Left renal cortex interstitium (tissue), 4 donors: ENCODE measurements around the gene BACH1. TPM values are rescaled to one million over a fixed set of nuclear protein-coding genes. Genes with fewer than 3 reads are reported as not detected.
"Not testable (repeated sequence)": the region's sequence is repeated elsewhere in the genome, so short reads cannot be mapped to it uniquely, and the experiment has no call there.

Source experiments
- DNase-seq, 4 donors: peaks; one replicate each; pipeline ENCODE4 v3.0.0-alpha.2; 2013; ENCODE audit warnings: low read depth in 4 of 4, low spot score in 2 of 4, missing footprints in 1 of 4
- polyA plus RNA-seq, 4 donors: library from polyadenylated mRNA; unstranded; fragments of 120-200 nt; gene quantifications; one replicate each; pipeline ENCODE4 v1.2.1, GENCODE V29; 2013; ENCODE audit not compliant: insufficient read length in 4 of 4

Gene BACH1
- polyA plus RNA-seq, 4 donors: 39.0 to 50.1 (median 42.7) TPM

DNA sequence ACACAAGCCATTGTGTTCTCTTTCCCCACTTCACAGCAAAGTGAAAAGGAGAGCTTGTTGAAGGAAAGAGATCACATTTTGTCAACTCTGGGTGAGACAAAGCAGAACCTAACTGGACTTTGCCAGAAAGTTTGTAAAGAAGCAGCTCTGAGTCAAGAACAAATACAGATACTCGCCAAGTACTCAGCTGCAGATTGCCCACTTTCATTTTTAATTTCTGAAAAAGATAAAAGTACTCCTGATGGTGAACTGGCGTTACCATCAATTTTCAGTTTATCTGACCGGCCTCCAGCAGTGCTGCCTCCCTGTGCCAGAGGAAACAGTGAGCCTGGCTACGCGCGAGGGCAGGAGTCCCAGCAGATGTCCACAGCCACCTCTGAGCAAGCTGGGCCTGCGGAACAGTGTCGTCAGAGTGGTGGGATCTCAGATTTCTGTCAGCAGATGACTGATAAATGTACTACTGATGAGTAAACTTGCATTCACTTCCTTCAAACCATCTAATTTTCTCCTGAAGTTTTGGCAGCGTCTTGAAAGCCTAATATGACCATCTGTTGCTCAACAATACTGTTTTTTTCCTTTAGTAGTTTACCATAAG lies 43.7 kb downstream of the BACH1 start:
- no peak for DNase-seq

DNA sequence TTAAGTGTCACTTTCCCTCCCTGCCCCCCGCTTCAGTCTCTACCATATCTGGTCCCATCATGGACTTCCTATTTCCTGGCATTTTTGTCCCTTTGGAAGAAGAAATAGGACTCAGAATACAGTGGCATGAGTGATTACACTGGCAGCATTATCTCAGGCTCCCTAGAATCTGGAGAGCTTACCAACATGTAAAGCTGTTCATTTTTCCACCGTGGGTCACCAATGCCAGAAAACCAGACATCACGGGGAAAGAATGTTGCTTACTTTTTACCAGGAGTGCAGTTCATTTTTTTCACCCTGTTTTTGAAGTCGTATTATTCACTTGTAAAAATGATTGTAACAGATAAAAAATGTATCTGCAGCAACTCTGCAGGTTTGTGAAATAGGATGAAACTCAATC lies 44.8 kb downstream of the BACH1 start:
- DNase-seq: no peak

DNA sequence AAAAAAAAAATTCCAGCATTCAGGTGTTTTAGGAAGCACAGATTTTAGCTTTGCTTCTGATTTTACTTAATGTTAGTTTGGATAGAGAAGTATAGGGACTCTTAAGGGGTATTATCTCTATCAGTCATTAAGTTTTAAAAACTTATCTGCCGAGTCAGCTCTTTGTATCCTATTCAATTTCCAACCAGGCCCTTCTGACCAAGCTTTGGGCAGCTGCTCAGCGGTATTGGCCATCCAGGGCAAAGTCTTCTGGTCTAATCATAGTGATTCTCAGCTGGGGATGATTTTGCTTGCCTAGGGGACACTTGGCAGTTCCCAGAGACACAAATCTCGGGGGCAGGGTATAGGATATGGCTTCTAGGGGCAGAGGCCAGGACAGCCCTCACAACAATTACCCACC lies 47.6 kb downstream of the BACH1 start:
- DNase-seq: no peak

DNA sequence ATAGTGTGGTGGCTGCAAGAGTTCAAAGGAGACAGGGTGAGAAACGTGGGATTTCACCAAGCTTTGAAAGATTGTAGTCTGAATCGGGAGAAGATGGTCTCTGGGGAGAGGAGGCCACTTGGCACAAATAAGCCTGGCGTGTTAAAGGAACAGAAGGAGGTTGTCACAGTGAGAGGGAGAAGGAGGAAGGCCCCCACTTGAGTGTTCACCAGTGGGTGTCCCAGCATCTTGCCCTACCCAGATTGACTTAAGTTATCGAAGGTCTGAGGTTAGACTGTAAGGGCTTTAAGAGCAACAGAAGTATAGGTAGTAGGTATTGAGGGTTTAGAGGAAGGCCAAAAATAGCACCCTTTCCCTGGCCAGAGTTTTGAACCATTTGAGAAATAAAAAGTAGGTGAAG lies 48.0 kb downstream of the BACH1 start:
- no peak for DNase-seq

DNA sequence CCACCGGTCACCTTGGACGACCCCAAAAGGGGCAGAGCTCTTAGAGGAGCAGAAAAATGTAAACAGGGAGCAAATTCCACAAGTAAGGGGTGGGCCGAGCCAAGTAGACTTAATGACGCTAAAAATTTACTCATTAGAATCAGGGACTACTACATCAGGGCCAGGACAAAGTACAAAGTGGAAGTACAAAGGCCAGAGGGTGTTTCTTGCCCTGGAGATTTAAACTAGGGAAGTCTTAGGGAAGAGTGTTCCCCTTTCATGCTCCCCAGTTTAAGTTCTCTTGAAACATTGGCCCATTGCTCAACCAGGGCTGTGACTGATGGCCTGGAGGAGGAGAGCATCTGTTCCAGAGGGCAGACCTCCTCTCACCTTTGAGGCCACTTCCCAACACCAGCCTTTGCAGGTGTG lies 48.6 kb downstream of the BACH1 start:
- DNase-seq: peak in 1 of 4 donors; percentile 15

DNA sequence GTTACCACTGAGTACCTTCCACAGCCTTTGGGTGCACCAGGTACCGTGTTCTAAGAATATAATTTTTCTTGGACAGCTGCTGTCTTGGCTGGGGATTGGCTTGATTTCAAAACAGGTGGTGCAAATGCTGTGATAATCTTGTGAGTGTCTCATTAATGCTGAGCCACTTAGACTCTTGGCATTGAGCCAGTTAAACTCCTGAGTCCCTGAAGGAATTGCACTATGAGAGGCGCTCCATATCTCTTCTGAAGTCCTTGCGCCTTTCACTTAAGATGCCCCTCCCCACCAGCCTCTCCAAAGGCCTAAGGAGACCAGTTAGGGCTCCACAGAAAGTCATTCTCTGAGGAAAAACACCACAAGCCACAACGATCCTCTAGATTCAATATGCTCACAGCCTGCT lies 51.0 kb downstream of the BACH1 start:
- DNase-seq: no peak

DNA sequence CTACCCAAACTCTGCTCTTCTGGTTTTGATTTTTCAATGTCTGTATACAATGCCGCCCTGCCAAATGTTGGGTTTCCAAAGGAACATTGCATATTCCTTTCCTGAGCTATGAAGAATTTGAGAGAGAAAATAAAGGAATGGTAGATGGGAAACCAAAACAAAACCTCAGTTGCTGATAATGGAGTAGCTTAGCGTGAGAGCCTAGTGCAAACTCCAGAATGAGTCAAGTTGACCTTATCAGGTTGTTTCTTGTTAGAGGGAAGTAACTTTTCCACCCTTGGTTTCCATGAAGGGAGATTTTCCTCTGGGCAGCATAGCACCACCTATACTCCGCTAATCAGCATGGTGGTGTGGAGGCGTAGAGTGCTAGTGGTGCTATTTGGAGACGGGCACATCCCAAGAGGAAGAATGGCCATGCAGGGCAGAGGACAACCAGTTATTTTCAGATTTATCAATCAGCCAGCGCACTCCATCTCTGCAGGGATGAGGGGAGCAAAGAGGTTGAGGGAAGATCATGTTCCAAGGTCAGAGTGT lies 51.6 kb downstream of the BACH1 start:
- DNase-seq: no peak

DNA sequence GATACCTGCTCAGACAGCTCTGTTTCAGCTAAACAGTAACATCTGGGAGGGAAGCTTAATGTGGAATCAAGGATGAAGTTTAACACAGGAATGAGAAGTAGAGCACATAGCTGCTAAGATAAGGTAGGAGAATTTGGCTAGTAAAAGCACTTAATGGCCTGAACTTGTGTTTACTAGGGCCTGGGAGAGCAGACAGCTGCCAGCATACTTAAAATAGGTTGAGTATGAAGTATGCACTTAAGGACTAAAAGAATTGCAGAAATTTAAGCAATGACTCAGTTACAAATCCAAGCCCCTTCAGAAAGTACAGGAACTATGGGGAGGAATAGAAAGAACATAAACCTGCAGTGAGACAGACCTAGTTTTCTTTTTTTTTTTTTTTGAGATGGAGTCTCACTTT lies 53.0 kb downstream of the BACH1 start:
- no peak for DNase-seq

DNA sequence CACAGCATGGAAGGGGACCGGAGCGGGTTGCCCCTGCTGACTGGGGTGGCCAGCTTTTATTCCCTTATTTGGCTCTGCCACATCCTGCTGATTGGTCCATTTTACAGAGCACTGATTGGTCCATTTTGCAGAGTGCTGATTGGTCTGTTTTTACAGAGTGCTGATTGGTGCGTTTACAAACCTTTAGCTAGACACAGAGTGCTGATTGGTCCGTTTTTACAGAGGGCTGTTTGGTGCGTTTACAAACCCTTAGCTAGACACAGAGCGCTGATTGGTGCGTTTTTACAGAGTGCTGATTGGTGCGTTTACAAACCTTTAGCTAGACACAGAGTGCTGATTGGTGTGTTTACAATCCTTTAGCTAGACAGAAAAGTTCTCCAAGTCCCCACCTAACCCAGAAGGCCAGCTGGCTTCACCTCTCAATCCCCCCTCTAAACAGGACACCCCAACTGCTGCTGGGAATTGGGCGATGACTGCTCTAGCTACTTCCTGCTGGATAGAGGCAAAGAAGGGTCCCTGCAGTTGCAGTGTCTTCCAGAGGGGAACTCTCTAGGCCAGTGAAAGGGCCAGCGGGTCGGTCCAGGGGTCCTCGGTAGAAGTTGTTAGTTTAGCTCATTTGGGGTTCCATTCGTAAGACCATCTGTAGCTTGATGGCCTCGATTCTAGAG lies 56.5 kb downstream of the BACH1 start:
- DNase-seq: not testable (repeated sequence)

DNA sequence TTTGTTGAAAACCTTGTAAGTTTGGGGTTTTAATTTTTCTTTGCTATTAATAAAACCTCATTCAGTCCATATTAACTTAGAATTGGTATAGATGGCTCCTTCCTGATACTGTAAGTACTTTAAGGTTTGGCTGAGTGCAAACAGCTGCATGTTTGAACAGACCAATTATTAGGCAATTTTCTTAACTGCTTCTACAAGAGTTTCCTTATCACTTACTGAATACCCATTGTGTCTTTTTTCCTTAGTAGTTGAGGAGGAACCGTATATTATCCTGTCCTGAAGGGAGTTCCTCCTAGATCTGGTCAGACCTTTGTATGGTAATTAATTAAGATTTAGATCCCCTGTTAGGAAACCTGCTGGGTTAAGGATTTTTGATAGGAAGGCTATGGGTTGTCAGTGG lies 57.6 kb downstream of the BACH1 start:
- DNase-seq: not testable (repeated sequence)

DNA sequence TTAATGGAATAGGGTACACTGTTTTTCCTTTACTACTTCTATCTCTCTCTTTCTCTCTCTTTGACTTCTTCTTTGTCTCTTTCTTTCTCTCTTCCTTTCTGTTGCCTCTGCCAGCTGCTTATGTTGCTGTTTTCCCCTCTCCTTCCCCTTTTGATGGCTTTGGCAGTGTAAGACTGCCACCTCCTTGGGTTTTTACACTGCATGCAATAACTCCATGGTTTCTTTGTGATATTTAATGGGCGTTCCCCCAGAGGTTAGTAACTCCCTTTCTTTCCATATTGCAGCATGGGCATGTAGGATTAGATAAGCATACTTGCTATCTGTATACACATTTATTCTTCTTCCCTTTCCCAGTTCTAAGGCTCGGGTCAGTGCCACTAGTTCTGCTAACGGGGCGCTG lies 58.1 kb downstream of the BACH1 start:
- DNase-seq: not testable (repeated sequence)

DNA sequence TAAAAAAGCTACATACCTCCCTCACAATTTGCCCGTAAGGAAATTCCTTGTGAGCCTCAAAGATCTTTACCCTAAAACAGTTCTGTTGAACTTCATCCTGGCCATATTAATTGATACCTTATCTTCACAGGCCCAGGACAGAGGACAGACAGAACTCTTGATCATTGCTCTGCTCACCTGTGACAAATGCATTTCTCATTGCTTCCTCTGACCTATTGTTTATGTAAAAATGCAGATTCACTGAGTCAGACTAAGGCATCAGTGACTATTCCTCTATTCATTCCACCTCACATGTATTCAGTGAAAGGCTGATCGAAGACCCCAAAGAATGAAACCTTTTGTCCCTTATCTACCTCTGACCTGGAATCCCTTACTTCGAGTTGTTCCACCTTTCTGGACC lies 61.0 kb downstream of the BACH1 start:
- DNase-seq: no peak

DNA sequence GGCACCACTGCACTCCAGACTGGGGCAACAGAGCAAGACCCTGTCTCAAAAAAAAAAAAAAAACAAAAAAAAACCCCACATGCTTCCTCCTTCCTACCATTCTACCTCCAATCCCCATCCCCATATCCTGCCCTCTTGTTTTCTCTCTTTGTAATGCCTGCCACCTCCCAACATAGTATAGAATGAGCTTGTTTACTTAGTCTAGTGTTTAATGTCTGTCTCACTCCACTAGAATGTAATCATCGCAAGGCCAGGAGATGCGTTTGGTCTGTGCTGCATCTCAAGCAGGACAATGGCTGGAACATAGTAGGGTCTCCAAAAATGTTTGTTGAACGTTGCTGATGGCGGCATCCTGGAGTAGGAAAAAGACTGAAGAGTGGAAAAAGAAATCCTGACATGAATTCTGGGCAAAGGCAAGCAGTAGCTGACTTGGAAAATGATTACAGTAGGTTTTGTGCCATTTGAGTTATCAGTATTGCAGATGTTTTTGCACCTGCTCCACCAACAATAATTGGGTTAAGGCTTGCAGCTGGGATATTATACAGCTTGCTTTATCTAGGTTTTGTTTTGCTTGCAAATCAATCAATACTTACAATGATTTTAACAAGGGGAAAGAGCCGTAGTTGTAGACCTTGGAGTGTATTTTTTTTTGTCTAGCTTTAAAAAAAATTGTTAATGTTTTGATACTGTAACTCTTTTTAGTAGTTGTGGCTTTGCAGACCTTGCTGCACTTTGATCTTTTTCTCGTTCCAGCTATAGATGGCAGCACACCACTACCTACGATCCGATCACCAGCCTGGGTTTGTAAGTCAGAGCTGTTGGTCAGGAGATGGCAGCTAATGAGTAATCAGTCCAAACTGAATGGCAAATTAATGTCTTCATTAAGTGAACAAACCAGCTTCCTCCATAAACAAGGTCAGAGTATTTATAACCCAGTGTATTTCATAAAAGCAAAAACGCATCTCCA lies 62.4 kb downstream of the BACH1 start:
- DNase-seq: peak in 1 of 4 donors; percentile 29

DNA sequence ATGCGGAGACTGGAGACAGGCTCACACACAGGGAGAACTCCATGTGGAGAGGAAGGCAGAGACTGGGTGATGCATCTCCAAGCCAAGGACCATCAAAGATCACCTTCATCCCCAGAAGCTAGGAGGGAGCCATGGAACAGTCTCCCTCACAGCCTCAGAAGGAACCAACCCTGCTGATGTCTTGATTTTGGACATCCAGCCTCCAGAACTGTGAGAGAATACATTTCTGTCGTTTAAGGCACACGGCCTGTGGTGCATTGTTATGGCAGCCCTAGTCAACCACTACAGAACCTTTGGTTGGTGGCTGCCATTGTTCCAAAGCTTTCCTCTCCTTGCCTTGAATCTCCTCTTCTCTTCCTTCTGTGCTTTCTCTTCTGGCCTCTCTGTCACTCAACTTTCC lies 64.0 kb downstream of the BACH1 start:
- no peak for DNase-seq

DNA sequence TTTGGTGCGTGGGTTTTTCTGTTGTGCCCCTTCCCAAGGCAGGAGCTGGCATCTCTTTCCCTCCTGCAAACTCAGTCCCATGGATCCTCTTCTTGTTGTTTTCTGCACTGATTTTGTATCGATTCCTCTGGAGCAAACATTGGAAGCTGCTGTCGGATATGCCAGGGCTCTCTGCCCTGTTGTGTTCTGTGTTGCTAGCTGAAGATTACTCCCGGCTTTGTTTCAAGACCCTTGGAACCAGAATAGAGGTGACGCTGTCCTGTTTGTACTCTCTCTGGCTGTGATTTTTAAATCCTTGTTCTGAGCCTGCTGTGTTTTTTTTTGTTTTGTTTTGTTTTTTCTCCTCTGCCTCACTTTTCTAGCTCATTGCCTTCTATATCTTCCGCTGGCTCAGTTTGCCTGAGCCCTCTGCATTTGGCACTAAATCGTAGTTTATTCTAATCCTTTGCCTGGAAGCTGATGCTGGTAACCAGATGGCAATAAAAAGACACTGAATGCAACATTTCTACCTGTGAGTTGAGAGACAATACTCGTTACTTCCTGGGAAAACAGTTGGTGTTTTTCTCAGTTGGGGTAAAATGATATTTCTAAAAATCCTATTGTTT lies 67.0 kb downstream of the BACH1 start:
- DNase-seq: no peak

DNA sequence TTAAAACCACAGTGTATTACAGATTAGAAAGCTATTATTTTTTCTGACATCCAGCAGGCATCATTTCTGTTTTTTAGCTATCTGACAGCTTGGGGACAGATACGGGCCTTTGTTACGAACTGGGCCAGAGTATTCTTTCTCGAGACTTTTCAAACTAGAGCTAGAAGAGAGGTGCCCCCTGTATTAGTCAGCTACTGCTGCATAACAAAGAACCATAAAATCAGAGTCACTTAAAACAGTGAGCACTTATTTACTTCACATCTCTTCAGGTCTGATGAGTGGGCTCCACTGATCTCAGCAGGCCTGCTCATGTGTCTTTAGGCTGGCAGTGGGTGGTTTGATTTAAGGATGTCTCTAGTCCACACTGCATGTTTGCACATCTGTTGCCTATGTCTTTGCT lies 67.8 kb downstream of the BACH1 start:
- DNase-seq: no peak

DNA sequence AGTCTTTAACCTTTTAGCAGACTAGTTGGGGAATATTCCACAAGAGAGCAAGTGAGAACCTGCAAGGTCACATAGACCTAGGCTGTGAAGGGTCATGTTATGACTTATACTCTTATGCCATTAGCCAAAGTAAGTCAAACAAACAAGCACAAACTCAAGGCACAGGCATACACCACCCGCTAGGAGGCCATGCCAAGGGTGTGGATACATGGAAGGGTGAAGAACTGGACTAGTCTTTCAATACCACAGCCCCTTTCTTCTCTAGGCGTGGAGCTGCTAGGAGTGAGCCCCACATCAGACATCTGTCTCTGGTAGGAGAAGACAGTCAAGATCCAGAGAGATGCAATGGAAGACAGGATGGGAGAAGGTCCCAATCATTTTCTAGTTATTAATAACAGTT lies 68.6 kb downstream of the BACH1 start:
- DNase-seq: no peak

DNA sequence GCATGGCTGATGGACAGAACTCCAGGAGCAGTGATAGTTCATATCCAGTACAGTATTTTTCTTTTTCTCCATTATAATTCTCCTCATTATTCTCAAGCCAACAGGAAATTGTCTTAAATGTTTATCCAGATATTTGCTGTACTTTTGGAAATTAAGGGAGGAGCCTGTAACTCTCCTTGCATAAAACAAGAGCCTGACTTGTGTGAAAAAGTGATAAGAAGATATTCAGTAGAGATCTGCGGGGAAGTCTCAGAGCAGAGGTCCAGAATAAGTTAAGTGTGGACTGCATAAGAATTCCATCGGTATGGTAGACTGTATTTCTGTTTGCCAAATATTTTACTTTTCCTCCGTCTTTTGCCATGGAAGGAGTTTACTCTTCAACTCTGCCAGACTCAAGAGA lies 70.2 kb downstream of the BACH1 start:
- no peak for DNase-seq

DNA sequence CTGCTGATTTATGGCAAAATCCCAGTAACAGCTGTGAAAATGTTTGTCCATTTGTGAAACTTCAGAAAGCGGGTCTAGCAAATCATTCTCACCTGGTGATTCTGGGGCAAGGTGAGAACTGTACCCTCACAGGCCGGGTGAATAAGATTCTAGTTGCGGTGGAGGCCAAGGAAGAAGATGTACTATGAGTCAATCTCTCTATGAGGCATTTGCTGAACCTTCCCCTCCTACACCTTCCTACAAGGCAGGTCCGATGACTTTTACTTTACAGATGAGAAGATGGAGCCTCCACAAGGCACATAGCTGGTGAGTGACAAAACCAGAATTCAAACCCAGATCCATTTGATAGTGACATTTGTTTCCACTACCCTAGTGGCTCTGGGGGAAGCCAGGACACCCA lies 72.7 kb downstream of the BACH1 start:
- no peak for DNase-seq

DNA sequence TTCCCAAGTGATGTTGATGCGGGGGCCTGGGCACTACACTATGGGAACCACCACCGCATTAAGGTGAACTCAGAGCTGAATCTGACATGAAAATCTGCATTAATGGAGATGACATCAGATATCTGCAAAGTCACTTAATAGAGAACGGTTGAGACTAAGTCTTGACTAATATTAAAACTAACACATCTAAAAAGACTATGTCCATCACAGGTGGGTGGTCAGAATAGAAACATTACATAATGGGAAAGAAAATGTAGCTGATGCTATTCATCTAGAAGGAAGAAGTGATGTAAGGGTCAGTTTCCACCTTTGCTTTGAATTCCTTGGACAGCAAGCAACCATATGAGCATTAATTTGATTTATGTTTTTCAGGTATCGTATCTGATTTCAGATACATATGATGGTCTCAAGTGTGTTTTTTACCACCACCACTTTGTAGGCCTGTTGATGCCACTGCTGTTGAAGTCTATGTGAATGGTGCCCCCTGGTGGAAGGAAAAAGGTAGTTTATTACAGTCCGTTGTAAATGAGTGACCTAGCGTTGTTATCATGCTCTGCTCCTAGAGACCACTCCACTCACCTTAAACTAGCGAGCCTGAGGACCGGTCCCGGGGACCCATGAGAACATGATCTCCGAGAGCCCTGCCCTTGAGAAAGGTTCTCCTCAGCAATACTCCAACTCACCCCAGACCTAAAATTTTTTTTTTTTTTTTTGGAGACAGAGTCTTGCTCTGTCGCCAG lies 73.5 kb downstream of the BACH1 start:
- peak in 2 of 4 donors; percentile 36 to 69 for DNase-seq
